HG03139 (cell line): Measurements from ENCODE around the gene CASQ1.

Experiments
- ATAC-seq: cut with Tn5 transposase; IDR thresholded peaks from one replicate; pipeline ENCODE4 v1.9.1; 2021; ENCODE audit not compliant: unreplicated experiment

CASQ1 gene

DNA sequence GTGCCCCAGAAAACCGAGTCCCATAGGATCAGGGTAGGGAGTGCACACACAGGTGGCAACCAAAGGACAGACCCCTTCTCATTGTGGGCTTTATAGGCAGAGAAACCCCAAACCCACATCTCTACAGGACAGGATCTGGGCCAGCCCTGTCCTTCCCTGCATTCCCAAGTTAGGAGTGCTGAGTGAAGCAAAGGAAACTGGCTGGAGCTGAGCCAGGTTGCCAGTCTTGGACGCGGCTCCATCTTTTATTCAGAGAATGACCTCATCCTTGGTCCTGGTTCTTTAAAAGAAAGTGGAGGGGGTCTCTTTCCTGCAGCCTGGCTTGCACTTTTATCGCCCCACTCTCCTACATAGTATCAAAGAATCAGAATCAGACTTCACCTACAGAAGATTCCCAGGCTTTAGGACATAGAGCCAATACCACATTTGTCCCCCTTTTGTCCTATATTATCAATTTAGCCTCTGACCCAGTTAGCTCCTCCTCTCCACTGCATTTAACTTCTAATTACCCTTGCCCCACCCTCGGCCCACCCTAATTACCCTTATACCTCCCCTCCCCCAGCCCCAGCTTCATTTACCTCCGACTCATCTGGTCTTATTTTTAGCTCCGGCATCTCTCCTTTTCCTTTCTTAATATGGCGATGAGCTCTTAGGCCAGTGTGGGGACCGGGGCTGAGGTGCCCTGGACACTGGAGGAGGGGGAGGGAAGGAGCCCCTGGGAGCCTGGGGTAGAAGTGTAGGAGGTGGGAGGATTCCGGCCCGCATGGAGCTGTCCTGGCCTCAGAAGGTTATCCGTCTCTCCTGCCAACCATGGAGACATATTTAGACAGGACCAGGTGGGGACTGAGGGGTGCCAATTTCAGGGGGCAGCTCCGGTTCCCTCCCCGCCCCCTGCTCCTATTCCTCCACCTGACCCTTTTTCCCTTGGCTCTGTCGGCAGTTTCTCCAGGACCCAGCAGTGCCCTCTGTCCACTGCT, at the start of gene CASQ1:
TSS of gene CASQ1 (plus strand) at position 927 of the 977 bp plus-strand sequence. CDS start 177 bp downstream, outside the sequence.
- ATAC-seq = no peak

DNA sequence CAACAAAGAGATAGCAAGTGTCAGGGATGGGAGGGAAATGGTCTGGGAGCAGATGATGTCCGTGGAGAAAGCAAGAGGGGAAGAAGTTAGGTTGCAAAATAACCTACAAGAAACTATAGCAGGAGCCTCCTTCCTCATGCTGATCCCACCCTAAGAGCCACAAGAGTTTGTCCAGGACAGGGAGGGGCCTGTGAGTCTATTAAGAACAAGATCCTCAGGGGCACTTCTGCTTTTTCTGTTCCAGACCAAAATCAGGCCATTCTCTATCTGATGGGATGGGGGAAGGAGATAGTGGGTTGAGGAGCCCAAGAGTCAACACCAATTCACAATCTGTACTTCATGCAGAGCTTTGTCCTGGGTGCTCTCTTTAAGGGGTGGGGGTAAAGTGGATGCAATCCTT, 46.7 kb upstream of the CASQ1 start:
- no peak for ATAC-seq

DNA sequence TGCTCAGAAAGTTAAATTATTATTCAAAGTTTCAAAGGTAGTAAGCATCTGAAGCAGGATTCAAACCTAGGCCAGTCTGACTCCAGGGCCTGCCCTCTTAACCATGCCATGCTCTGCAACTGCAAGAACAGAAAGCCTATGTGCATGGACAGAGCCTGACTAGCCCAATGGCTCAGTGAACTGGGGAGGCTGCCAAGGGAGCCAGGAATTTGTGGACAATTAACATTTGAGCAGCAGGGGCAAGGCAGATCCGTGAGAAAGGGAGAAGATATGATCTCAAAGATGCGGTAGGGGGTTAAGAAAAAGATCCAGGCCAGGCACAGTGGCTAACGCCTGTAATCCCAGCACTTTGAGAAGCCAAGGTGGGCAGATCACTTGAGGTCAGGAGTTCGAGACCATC, 45.5 kb upstream of the CASQ1 start:
- no peak for ATAC-seq

DNA sequence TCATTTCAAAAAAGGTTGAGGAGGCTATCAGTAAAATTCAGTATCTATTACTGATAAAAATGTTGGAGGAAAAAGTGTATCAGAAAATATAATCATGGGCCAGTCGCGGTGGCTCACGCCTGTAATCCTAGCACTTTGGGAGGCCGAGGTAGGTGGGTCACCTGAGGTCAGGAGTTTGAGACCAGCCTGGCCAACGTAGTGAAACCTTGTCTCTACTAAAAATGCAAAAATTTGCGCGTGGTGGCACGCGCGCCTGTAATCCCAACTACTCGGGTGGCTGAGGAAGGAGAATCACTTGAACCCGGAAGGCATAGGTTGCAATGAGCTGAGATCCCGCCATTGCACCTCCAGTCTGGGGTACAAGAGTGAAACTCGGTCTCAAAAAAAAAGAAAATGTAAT, 44.3 kb upstream of the CASQ1 start:
- ATAC-seq = no peak

DNA sequence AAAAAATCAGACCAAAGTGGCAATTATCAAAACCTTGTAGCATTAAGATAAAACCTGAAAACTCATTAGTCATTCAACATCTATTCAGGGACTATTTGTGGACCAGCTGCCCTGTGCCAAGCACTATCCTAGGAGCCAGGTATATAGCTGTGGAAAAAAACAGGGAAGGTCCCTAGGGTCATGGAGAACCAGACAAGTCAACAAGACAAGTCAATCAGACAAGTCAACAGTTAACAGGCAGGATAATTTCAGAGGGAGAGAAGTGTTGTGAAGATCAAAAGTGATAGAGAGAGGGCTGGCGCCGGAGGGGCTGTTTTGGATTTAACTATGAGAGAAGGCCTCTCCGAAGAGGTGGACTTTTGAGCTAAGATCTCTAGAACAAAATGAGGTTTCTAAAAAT, 42.3 kb upstream of the CASQ1 start:
- no peak for ATAC-seq

DNA sequence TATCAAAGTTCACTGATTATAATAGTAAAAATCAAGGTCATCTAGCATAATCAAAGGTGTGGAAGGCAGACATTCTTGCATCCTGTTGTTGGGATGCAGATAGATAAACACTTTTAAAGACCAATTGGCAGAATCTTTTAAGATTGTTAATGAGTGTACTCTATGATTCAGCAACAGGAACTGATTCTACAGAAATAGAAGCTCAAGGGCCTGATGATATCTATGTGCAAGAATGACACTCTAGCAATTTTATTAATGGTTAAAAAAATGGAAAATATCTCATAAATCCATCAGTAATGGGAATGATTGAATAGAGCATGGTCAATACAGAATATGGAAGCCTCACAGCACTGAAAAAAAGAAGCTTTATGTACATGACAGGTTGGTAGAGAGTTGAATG, 41.1 kb upstream of the CASQ1 start:
- no peak for ATAC-seq

DNA sequence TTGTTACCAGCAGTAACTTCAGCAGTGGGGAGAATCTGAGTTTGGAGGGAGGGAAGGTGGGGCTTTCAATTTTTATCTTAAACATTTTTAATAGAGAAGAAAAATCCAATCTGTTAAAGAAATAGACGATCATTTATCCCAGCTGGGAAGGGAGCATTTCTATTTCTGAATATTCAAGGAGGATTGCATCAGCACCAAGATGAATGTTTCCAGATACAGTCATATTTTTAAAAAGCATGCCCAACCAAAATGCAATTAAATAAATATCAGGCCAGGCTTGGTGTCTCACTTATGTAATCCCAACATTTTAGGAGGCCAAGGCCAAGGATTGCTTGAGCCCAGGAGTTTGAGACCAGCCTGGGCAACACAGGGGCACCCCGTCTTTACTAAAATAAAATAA, 40.7 kb upstream of the CASQ1 start:
- ATAC-seq = no peak

DNA sequence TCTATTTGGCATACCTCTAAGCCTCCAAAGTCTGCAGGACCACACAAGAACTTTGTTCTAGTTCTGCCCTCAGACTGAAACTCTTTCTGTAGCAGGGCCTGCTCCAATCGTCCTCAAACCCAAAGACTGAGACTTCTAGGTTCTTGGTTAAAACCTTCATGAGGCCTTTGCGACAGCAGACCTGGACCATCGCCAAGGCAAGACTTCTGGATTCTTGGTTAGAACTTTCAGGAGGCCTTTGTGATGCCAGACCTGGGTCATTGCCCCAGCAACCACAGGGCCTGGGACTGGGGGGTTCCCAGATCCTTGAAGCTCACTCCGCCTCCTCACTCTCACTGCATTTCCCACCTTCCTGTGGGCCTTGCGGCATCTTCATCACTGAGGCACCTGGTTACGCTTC, 39.1 kb upstream of the CASQ1 start, which contains the start of gene ATP1A4:
TSS of gene ATP1A4 (plus strand) at position 301 of the 400 bp plus-strand sequence. CDS start 438 bp downstream, outside the sequence.
- ATAC-seq = no peak

DNA sequence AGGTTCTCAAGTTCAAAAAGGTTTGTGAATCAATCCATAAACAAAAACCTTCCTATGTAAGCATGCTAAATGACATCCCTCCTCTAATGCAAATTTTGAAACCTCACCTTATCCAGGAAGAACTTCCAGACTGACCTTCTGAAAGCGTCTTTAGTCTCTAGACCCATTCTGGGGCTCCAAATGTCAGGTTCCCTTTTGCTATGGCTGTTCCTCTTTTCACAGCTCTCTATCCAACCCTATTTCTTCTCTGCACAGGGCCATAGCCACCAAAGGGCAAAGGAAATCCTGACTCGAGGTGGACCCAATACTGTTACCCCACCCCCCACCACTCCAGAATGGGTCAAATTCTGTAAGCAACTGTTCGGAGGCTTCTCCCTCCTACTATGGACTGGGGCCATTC, 35.6 kb upstream of the CASQ1 start:
- no peak for ATAC-seq

DNA sequence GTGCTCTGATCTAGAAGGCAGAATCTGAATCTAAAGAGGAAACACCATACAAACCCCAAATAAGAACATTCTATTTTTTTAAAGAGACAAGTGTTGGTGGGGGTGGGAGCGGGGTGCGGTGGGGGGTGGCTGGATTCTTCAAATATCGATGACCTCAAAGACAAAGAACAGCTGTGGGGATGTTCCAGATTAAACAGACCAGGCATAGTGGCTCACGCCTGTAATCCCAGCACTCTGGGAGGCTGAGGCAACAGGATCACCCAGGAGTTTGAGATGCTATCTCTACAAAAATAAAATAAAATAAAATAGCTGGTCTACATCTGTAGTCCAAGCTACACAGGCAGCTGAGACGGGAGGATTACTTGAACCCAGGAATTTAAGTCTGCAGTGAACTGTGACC, 34.0 kb upstream of the CASQ1 start:
- no peak for ATAC-seq

DNA sequence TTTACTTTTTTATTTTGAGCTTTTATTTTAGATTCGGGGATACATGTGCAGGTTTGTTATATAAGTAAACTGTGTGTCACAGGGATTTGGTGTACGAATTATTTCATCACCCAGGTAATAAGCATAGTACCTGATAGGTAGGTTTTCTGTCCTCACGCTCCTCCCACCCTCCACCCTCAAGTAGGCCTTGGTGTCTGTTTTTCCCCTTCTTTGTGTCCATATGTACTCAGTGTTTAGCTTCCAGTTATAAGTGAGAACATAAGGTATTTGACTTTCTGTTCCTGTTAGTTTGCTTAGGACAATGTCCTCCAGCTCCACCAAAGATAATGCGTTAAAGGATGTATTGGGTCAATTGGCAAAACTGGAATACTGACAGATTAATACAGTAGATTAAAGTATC, 33.2 kb upstream of the CASQ1 start:
- ATAC-seq = no peak

DNA sequence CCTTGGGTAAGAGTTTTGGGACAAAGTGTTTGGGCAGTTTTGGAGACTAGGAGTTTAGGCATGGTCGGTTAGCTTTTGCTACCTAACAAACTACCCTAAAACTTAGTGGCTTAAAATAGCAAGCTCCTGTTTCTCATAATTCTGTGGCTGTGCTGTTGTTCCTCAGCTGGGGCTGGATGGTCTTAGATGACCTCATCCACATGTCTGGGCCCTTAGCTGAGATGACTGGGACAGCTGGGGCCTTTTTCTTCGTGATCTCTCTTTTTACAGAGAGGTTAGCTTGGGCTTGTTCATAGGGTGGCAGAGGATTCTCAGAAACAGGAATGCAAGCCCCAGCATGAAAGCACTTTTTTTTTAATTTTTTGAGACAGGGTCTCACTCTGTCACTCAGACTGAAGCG, 32.3 kb upstream of the CASQ1 start:
- no peak for ATAC-seq

DNA sequence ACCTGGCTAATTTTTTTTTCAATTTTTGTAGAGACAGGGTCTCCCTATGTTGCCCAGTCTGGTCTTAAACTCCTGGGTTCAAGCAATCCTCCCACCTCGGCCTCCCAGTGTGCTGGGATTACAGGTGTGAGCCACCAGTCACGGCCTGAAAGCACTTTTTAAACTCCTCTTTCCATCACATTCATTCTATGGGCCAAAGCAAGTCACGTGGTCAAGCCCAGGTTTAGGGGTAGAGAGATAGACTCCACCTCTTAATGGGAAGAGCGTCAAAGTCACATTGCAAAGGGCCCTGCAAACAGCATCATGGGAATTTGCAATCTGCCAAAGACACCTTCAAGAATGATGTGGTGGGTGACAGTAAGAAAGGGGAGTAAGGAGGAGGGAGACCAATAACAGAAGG, 31.8 kb upstream of the CASQ1 start:
- ATAC-seq = no peak

DNA sequence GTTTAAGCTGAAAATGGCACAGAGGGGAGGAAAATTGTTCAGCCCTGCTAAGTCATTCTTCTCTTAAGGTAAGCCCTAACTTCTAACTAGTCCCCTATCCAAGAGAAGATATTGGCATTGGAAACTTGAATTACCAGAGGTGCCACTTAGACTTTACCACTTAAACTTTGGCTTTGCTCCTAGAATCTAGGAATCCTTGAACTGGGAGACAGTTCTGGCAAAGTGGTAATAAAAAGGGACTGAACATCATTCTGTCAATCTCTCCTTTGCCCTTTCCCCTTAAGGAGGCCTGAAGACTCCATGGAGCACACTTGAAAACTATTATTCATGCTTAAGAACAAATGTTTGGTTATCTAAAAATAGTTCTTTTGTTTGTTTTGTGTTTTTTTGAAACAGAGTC, 30.5 kb upstream of the CASQ1 start:
- ATAC-seq = no peak

DNA sequence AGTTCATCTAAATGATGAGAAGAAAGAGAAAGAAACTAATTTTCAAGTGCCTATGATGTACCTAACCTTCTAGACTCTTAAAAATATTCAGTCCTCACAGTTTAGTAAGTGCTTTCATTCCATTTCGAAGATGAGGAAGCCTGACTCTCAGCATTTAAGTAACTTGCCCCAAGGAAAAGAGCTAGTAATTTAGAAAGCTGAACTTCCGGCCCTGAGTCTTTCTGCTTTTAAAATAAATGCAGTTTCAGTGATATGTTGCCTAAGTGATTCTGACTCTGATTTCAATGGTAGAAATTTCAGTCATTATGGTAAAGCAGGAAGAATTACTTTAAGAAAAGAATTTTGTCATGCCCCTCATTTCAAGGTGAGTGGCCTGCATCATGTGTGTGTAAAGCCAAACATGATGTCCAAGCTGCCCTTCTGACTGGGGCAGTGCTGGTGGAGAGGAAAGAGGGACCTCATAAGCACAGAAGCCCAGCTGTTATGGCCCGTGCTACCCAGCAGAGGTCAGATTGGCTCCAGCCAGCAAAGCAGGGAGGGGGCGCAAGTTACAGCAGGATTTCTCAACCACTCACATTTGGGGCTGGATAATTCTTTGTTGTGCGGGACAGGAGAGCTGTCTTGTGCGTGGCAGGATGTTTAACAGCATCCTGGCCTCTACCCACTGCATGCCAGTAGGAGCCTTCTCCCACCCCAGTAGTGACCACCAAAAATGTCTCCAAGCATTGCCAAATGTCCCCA, 28.2 kb upstream of the CASQ1 start:
- ATAC-seq = no peak

DNA sequence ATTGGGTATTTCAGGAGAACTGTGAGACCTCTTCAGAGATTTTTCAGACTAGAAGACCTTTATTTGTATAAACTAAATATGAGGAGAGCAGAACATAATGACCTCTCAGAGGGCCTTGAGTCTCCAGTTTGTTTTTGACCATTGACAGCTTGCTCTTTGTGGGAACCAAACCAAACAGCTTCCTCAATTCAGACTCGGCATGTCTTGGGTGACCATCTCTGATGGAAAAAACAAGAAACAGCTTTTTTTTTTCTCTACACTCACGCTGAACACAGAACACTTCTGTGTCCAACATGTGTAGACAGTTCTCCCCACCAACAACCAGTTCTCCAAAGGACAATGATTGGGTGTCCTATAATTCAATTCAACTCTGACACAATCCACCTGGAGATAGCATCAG, 27.4 kb upstream of the CASQ1 start:
- ATAC-seq = no peak

DNA sequence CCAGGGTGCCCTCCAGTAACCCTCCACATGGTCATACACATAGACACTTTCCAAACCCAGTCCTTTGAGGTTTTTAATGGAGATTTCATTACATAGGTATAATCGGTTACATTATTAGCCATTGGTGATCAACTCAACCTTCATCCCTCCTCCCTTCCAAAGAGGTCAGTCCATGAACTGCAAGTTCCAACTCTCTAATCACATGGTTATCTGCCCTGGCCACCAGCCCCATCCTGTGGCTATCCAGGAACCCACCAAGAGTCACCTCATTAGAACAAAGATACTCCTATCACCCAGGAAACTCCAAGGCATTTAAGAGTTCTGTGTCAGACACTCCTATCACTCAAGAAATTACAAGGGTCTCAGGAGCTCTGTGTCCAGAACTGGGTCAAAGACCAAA, 26.8 kb upstream of the CASQ1 start:
- ATAC-seq = no peak

DNA sequence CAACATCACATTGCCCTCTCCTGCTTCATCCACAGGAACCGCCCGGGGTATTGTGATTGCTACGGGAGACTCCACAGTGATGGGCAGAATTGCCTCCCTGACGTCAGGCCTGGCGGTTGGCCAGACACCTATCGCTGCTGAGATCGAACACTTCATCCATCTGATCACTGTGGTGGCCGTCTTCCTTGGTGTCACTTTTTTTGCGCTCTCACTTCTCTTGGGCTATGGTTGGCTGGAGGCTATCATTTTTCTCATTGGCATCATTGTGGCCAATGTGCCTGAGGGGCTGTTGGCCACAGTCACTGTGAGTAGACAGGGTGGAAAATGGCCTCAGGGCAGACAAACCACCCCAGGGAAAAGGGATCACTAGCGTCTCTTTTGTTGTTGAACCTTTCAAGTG, 26.3 kb upstream of the CASQ1 start:
- ATAC-seq = no peak

DNA sequence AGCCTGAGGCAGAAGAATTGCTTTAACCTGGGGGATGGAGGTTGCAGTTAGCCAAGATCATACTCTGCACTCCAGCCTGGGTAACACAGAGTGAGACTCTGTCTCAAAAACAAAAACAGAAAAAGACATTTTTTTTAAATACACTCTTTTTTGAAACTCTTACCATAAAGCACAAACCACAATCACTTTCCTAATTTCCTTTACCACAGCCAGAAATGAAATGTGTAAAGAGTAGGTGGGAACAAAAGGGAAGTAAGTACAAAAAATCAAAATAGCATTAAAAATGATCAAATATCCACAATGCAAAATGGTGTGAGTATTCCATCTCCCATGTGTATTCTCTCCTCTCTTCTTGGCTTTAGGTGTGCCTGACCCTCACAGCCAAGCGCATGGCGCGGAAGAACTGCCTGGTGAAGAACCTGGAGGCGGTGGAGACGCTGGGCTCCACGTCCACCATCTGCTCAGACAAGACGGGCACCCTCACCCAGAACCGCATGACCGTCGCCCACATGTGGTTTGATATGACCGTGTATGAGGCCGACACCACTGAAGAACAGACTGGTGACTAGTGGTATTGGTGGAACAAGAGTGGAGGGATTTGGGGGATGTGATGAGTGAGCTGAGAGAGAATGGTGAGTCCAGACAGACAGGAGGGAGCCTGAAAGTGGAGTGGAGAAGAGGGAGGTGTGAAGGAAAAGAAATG, 24.1 kb upstream of the CASQ1 start:
- ATAC-seq = no peak

DNA sequence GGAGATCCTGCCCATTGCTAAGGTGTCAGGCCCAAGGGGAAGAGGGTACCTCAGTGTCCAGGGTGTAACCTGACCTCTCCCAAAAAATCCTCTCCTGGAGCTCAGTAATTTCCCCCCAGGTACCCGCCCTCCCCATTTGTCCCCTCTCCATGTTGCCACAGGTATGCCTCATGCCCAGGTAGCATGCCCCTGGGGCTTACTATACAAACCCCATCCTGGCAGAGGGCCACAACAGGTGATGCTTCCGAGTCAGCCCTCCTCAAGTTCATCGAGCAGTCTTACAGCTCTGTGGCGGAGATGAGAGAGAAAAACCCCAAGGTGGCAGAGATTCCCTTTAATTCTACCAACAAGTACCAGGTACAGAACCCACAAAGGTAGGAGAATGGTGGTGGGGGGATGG, 23.3 kb upstream of the CASQ1 start:
- no peak for ATAC-seq

DNA sequence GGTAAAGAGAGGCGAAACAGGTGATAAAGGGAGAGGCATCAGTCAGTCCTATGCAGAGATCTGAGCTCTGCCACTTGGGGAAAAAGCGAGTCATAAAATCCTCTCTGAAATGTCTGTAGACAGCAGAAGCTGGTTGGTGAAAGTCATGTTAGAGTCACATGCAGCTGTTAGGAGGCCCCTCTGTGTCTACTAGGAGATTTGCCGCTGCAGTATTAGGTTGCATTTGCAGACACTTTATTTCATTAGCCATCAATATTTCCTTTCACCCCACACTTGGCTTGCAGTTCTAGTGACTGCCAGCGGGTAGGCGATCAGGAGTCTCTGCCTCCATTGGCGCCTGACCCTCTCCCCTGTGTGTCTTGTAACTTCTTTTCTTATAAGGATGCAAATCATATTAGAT, 22.8 kb upstream of the CASQ1 start:
- ATAC-seq = no peak
